ENCODE data around the gene C3orf20. TPM values are rescaled to one million over a fixed set of nuclear protein-coding genes. Genes with fewer than 3 reads are reported as not detected.
A peak's percentile ranks its signal among the peaks of the same experiment; 100 is the strongest.

Gene C3orf20
- total RNA-seq, 1 donor from 2014 or later: 0.13 TPM

DNA sequence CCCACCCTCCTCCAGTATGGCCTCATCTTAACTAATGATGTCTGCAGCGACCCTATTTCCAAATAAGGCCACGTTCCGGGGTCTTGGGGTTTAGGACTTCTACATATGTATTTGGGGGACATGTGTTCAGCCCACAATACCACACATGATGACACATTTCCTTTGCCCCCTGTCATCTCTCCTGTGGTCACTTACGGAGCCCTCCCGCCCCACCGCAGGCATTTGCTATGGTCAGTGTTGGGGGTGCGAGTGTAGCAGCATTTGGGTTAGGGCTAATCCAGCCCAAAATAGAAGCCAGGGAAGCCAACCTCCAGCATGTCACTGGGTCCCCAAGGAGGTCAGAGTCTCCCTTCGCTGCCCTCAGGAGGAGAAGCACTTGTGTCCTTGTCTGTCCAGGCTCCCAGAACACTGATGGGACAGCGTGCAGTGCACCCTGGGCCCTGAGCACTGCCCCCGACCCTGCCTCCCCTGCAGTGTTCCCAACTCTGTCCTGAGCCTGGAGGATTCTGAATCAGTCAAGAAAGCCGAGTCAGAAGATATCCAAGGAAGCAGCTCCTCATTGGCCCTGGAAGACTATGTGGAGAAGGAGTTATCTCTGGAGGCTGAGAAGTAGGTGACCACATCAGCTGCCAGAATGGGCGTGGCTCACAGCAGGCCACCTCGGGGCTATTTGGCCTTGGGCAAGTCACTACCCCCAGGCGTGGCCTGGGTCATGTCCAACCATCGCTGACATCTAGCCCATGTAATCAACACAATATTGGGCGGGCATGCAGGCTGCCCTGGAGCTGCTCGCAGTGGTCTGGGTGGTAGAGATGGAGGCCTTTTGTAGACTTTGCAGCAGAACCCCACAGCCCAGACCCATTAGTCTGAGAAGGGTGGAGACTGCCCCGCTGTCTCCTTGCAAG is 96.9 kb downstream of the C3orf20 start:
- no peak for ATAC-seq
- peak; percentile 22 for DNase-seq (ENCODE audit: low spot score)

DNA sequence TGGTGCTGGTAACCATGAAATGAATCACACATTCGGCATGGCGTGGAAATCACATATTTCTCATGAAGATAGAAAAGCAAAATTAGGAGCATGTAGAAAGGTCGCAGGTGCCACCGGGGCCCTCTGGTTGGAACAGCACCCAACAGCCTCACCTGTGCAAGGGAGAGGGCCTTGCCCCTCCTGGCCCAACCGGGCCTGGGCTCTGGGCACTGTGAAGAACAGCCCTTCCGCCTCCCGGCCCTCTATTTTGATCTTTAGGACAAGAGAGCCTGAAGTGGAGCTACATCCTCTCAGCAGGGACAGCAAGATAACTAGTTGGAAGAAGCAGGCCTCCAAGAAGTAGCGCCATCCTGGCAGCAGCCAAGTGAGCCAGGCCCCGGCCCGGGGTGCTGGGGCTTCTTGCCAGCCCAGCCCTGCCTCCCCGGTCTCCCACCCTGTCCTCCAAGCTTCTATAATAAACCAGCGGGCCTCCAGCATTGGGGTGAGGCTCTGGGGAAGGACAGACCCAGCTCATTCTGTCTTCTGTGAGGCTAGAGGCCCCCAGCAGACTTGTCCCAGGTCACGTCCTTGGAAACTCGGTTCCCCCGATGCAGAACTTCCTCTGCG is 97.7 kb downstream of the C3orf20 start:
- DNase-seq (ENCODE audit: low spot score): peak; percentile 34
- no peak for ATAC-seq

DNA sequence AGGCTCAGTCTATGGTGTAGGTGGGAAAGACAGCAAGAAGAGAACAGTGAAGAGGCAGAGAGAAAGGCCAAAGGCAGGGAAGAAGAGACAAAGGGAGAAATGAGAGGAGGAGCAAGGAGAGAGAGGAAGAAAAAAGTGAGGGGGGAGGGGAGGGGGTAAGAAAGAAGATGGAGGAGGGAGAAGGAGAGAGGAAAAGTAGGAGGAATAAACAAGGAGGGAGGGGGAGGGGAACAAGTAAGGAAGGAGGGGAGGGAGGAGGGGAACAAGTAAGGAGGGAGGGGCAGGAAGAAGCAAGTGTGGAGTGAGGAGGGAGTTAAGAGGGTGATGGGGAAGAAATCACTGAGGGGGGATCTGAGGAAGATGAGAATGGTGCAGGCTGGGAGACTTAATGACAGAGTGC is 98.3 kb downstream of the C3orf20 start:
- ATAC-seq: no peak
- DNase-seq (ENCODE audit: low spot score): no peak

DNA sequence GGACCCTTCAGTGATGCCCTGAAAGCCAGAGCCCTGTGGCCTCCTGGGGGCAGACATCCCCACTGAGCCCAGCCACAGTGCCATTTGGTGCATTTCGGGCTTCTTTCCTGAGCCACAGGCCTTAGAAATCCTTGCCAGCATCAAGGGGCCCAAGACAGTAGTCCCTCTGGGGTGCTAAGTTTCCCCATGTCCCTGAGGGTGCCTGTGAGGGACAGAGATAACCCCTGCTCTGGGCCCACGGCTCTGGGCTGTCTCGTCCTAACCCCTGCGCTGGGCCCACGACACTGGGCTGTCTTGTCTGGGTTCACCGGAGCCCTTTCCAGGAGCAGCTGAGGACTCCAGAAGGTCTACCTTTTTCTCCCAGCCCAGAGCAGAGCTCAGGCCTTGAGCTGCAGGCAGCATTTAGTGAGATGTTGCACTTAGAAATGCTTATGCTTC is 98.8 kb downstream of the C3orf20 start:
- ATAC-seq: no peak

DNA sequence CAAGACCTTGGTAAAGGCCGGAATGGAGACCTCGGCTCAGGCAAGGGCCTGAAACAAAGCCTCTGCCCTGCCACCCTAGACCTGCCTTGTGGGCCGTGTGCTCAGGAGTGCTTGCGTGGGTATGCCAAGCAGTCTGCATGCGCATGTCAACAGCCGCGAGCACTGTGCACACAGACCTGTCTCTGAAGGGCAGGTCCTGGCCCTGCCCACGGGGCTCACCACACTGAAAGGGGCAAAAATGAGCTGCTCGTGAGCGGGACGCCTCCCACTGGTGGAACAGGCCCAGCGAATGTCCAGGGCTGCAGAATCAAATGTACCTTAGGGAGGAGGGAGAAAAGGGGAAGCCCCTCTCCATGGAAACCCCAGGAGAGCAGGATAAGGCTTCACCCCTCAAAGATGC is 99.5 kb downstream of the C3orf20 start:
- ATAC-seq (no peak), DNase-seq (ENCODE audit: low spot score) (peak; percentile 16)

More for the DNA sequence above, 98.8 kb downstream of the C3orf20 start:
- DNase-seq (ENCODE audit: low spot score): peak; percentile 23

DNA sequence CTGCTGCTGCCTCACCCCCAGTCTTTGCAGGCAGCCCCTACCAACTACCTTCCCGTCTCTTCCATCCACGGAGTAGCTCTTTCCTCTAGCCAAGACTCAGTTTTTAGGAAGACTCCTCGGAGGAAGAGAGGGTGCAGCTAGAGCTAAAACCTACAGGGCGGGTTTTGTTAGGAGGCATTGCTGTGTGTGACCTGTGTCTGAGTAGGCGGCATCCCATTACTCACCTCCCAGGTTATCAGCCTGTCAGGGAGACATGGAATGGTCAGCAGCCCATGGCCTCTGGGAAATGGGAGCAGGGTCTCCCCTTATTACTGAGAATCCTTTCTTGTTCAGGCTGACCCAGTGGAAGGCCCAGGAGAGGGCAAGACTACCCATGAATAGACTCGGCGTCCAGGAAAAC is 100.1 kb downstream of the C3orf20 start:
- no peak for ATAC-seq

DNA sequence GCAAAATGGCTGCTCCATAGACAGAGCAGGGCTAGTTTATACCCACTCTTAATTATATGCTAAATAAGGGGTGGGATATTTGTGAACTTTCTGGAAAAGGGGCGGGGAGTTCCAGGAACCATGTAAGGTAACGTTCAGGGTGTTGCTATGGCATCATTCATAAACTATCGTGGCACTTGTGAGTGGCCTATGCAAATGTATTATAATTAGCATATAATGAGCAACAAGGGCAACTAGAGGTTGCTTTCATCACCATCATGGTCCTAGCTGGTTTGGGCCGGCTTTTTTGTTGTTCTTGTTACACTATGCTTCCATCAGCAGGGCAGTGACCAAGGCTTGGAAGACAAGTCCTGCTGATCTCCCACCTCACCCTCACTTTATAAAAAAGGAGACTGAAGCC is 100.6 kb downstream of the C3orf20 start:
- DNase-seq (ENCODE audit: low spot score): peak; percentile 24

More for the DNA sequence above, 100.1 kb downstream of the C3orf20 start:
- no peak for DNase-seq (ENCODE audit: low spot score)

DNA sequence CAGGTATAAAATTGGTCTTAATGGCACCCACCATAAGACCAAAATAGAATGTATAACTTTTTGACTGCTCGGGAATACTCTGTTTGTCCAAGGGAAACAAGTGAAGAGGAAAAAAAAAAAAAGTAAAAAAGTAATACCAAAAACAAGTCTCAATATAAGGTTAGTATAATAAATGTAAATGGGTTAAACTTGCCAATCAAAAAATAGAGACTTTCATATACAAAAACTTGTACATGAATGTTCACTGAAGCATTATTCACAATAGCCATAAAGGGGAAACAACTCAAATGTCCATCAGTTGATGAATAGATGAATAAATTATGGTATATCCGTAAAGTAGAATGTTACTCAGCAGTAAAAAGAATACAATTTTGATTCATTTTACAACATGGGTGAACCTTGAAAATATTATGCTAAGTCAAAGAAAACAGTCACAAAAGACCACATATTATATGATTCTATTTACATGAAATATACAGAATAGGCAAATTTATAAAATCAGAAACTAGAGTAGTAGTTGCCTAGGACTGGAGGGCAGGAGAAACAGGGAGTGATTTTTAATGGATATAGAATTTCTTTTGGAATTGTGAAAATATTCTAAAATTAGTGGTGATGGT is 104.2 kb downstream of the C3orf20 start:
- no peak for ATAC-seq
- no peak for DNase-seq (ENCODE audit: low spot score)

More for the DNA sequence above, 100.6 kb downstream of the C3orf20 start:
- ATAC-seq: no peak

DNA sequence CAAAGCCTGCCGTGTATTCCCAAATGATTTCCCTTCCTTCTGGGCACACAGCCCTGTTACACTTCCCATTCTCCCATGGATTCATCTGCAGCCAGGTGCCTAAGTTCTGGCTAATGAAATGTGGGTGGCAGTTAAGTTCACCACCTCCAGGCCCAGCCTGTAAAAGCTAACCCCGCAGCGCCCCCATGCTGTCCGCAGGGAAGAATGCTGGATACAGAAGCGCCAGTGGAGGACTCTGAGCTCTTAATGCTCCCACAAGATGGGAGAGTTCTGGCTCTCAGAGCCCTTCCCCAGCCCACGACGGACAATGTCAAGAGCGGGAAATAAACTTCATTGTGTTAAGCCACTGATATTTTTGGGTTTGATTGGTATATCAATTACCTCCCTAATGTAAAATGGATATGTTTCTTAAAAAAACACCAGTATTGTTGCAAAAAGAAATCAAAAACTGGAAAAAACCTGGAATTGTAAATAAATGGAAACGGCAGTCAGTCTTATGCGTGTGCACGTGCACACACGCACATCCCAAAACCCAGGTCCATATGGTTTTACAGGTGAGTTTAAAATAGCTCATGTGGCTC is 106.1 kb downstream of the C3orf20 start:
- ATAC-seq (peak; percentile 100), DNase-seq (ENCODE audit: low spot score) (peak; percentile 87)

DNA sequence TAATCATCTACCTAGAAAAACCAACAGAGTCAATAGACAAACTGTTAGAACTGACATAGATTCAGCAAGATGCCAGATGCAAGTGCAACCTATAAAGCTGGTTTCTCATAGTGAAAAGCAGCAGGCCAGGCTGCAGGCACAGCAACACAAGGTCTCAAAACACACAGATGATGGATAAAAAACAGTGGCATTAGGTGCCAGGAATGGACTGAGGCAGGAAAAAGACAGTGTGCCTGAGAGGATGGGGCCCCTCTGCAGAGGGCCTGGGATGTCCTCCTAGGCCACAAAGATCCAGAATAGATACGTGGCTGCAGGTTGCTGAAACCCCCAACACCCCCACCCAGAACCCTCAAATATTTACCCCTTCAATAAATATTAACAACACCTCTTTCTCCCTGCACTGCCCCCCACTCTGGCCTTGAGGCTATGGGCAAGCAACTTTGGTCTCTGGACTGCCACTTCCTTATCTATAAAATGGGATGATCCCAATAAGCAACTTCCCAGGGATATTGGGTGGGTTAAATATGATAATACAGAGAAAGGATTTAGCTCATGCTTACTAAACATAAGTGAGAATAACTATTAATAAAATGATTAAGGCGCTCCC is 108.6 kb downstream of the C3orf20 start:
- no peak for ATAC-seq
- DNase-seq (ENCODE audit: low spot score): no peak

DNA sequence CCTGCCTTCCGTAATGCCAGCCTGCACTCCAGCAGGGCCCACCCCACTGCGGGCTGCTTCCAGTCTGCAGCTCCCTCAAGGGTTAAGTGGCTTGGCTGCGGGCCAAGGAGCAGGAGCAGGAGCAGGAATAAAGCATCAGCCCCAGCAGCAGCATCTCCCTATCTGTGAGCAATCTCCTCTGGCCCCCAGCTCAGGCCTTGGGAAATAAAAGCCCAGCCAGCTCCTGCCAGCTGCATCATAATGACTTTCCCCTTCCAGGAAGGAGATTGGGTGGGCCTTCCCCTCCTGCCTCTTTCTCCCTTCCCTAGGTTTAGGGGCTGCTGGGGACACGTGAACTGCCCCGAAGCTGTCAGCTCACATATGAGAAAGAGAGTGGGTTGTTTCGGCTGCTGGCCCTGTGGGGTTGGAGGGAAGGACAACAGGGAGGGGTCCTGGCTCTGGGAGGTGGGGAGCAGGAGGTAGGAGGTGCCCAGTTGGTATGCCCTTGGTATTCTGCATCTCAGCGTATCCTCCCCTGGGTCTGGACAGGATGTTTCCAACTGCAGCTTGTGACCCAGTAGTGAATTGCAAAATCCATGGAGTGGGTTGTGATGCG is 109.2 kb downstream of the C3orf20 start:
- DNase-seq (ENCODE audit: low spot score): no peak
- no peak for ATAC-seq

DNA sequence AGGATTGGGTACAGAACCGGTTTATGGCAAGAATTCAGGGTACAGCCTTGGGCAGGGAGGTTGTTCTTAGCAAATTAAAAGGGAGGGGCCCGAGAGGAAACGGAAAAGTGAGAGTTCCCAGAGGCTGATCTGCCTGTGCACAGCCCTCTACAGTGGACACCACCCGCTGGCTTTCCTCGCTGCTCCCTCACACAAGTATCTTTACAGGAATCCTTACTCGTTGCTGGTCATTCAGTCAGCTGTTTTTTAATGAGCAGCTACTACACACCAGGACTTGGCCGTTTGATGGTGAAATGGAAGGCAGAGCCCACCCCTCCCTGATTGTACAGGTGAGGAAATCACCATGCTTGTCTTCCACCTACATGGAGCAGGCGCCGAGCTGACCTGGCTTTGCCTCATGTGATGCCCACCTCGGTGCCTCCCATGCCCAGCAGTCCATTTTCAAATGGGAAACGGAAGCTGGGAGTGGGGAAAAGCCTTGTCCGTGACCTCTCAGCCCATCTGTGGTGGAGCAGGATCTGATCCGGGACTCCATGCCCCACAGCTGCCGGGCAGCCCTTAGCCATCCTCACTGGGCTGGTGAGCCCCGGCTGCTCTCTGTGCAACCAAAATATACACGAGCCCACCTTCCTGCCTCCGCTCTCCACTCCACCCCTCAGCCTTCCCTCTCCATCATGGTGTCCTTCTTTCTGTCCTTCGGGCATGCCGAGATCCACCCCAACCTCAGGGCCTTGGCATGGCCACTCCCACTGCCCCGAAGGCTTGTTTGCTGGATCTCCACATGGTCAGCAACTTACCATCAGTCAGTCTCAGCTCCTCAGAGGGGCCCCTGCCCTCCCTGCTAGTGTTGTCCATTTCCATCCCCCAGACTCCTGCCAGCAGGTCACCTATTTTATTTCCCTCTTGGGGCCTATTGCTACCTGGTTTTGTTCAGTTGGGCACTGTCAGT is 110.5 kb downstream of the C3orf20 start:
- no peak for DNase-seq (ENCODE audit: low spot score)
- ATAC-seq: no peak

DNA sequence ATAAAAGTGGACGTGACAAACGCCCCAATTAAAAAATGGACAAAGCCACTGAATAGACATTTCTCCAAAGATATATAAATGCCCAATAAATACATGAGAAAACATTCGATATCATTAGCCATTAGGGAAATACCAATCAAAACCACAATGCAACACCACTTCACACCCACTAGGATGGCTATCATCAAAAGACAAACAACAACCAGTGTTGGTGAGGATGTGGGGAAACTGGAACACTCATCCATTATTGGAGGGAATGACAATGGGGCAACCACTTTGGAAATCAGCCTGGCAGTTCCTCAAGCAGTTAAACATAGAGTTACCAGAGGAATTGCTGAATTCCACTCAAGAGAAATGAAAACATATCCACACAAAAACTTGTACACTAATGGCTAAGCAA is 111.4 kb downstream of the C3orf20 start:
- no peak for ATAC-seq
- DNase-seq (ENCODE audit: low spot score): no peak

DNA sequence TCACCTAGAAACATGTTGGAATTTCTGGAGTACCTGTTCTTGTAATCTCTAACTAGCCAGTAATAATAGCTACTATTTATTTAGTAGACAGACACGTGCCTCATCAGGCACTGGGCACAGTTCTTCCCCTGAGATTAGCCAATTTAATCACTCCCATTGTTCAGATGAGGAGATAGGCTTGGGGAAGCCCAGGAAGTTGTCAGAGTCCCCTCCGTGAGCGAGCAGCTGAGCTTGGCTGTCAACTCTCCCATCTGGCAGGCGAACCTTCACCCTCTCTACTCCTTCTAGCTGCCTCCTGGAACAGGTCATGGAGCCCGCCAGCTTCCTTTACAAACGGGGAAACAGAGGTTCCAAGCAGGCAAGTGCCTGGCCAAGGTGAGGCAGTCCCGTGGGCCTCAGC is 112.7 kb downstream of the C3orf20 start:
- no peak for ATAC-seq
- DNase-seq (ENCODE audit: low spot score): no peak

DNA sequence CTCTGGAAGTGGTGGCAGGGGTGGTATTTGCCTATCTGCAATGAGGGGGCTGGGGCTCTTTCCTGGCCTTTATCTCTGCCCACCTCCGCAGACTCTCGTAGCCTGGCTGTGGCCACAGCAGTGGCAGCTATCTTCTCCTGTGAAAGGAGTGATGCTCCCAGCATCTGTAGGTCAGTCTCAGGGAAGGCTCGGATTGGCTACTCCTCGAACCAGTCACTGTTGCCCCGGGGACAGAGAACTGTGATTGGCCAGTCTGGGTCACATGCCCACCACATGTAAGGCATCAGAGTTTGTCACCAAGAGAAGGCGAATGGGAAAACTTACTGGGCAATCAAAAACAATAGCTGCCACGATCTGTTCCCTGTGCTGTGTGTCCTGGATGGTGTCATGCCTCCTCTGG is 113.7 kb downstream of the C3orf20 start:
- DNase-seq (ENCODE audit: low spot score) (no peak), ATAC-seq (no peak)

DNA sequence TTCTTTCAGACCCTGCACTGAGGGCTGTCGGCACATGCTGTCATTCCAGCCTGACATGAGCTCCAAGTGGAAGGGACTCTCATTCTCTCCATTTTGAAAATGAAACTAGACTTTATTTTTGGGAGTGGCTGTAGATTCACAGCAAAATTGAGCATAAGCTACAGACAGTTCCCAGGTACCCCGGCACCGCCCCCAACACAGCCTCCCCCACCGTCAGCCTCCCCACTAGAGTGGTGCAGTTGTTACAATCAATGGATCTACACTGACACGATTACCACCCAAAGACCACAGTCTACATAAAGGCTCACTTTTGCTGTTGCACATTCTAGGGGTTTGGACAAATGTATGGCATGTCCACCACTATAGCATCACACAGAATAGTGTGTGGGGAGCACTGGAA is 114.3 kb downstream of the C3orf20 start:
- DNase-seq (ENCODE audit: low spot score) (no peak), ATAC-seq (no peak)

DNA sequence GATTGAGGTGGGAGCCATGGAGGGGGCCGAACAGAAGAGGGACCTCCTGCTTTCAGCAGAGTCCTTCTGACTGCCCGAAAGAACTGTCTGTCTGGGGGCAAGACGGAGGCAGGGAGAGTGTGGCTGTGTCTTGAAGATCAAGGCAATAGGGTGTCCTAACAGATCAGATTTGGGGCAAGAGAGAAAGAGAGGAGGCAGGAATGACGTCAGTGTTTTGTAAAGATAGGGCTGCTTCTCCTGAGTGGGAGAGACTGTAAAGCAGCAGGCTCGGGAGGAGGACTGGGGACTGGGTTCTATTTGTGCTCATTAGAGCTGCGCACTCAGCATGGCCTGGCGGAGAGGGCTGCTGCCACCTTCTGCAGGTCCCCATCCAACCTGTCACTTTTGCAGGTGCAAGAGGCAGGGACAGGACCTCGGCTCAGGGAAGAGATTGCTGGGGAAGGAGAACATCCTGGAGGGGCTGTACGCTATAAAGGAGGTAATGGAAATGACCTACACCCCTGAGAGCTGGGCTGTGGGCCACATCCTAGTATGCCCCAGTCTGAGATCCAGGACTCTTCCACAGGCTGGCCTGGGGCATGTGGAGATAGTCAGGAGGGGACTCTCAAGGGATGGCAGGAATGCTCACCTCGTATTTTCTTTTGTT is 114.8 kb downstream of the C3orf20 start:
- DNase-seq (ENCODE audit: low spot score): no peak

DNA sequence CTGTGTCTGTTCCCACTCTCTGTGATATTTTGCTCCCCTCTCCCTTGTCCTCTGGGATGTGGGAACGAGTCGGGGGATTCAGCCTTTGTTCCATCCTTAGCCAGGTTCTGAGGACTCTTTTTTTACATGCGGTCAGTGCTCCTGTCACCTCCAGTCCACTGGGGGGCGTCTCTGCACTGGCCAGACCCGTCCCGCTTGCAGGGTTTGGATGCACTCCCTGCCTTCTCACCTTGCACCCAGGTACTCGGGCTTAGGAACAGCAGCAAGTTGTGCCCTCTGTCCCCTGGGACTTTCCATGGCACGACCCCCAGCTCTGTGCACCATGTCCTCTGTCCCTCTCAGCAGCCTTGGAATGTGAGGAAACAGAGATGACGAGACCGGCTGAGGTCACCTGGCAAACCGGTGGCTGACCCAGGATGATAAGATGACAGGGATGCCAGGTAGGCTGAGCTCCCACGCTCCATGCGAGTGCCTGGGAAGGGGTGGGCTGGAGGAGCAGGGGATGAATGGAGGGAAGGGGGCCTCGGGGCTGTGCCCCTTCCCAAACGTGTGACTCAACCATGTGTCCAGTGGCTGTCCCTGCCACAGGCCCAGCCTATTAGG is 116.5 kb downstream of the C3orf20 start:
- ATAC-seq: peak; percentile 96
- peak; percentile 75 for DNase-seq (ENCODE audit: low spot score)

More for the DNA sequence above, 114.8 kb downstream of the C3orf20 start:
- no peak for ATAC-seq
